Skeletal muscle satellite cell (primary cell): ENCODE measurements around the gene KAT7.

Experiments
- H3K27me3 ChIP-seq: 2 replicates; pipeline ENCODE4 v1.7.0; 2013; ENCODE audit warnings: low read length; ENCODE audit not compliant: control insufficient read depth, insufficient read depth
- H3K36me3 ChIP-seq: 2 replicates; pipeline ENCODE4 v1.7.0; 2013; ENCODE audit warnings: mild to moderate bottlenecking, control low read depth, low read length; ENCODE audit not compliant: insufficient read depth
- H3K4me1 ChIP-seq: 2 replicates; pipeline ENCODE4 v1.7.0; 2013; ENCODE audit warnings: low read length; ENCODE audit not compliant: control insufficient read depth, insufficient read depth
- H3K4me2 ChIP-seq: 2 replicates; pipeline ENCODE4 v1.7.0; 2013; ENCODE audit warnings: mild to moderate bottlenecking, low read length
- H3K4me3 ChIP-seq: 2 replicates; pipeline ENCODE4 v1.7.0; 2013; ENCODE audit warnings: low read length
- H3K9ac ChIP-seq: 2 replicates; pipeline ENCODE4 v1.7.0; 2013; ENCODE audit warnings: mild to moderate bottlenecking, low read depth, low read length, moderate library complexity
- H3K9me3 ChIP-seq: replicated peaks from 2 replicates; pipeline ENCODE4 v1.7.0; 2013; ENCODE audit warnings: mild to moderate bottlenecking, control low read depth, low read length

Gene KAT7

GRCh38 chr17:49881054-49881402 is 92.5 kb downstream of the KAT7 start:
- H3K9me3 ChIP-seq: no peaks in the 10 kb centered on the region

GRCh38 chr17:49882434-49882833 is 94.0 kb downstream of the KAT7 start:
- H3K27me3 ChIP-seq: peaks cover 54% of the 10 kb centered on the region
- H3K36me3 ChIP-seq: no peaks in the 10 kb centered on the region

More at GRCh38 chr17:49881054-49881402, 92.5 kb downstream of the KAT7 start:
- H3K9ac ChIP-seq: no peak overlapping the region
- H3K4me1 ChIP-seq: no peaks in the 10 kb centered on the region
- no peaks in the 10 kb centered on the region for H3K36me3 ChIP-seq
- no peak overlapping the region for H3K4me3 ChIP-seq
- H3K4me2 ChIP-seq: no peak overlapping the region
- H3K27me3 ChIP-seq: peaks cover 49% of the 10 kb centered on the region

More at GRCh38 chr17:49882434-49882833, 94.0 kb downstream of the KAT7 start:
- no peaks in the 10 kb centered on the region for H3K4me1 ChIP-seq
- H3K4me3 ChIP-seq: no peak overlapping the region
- no peak overlapping the region for H3K9ac ChIP-seq
- no peak overlapping the region for H3K4me2 ChIP-seq
- H3K9me3 ChIP-seq: no peaks in the 10 kb centered on the region
